HG03025 (cell line): ENCODE data around the gene MAP4.
"Not testable (repeated sequence)": the region's sequence is repeated elsewhere in the genome, so short reads cannot be mapped to it uniquely, and the experiment has no call there.

Experiments used
- ATAC-seq: cut with Tn5 transposase; IDR thresholded peaks from one replicate; pipeline ENCODE4 v1.9.1; 2021; ENCODE audit warnings: mild to moderate bottlenecking, moderate library complexity; ENCODE audit not compliant: unreplicated experiment, low FRiP score

The MAP4 gene, protein sequence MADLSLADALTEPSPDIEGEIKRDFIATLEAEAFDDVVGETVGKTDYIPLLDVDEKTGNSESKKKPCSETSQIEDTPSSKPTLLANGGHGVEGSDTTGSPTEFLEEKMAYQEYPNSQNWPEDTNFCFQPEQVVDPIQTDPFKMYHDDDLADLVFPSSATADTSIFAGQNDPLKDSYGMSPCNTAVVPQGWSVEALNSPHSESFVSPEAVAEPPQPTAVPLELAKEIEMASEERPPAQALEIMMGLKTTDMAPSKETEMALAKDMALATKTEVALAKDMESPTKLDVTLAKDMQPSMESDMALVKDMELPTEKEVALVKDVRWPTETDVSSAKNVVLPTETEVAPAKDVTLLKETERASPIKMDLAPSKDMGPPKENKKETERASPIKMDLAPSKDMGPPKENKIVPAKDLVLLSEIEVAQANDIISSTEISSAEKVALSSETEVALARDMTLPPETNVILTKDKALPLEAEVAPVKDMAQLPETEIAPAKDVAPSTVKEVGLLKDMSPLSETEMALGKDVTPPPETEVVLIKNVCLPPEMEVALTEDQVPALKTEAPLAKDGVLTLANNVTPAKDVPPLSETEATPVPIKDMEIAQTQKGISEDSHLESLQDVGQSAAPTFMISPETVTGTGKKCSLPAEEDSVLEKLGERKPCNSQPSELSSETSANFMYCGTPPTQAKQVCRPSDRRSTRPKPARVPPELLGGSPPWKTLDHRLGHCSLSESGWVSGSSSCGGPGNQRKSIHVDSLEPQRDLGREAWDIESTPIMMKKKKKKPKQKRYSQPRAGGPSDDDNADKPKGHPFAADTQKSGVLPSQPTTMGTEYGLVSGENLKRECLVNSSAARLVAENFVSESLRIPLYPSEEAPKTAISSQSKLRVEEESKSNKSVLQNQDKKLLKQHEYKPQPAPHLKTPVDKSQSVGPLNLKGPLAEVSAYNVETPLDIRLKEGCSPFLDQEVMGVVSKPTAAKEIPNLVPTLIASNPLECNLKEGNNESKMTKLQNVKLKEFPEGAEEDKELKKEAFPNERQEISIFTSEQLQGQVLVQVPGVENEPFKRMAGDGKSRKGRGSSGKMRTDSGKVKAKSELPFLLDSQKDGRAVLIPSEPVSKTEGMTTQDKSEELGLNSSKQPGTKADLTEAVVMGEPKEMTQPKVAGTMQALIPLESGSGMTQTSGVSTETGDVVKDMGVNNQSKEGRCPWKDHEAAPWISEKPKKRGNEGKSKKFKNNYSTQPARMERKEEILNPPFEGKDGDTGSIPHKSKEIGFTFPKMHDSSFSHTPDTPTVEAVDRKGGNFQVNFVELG (N-terminal part only)

DNA sequence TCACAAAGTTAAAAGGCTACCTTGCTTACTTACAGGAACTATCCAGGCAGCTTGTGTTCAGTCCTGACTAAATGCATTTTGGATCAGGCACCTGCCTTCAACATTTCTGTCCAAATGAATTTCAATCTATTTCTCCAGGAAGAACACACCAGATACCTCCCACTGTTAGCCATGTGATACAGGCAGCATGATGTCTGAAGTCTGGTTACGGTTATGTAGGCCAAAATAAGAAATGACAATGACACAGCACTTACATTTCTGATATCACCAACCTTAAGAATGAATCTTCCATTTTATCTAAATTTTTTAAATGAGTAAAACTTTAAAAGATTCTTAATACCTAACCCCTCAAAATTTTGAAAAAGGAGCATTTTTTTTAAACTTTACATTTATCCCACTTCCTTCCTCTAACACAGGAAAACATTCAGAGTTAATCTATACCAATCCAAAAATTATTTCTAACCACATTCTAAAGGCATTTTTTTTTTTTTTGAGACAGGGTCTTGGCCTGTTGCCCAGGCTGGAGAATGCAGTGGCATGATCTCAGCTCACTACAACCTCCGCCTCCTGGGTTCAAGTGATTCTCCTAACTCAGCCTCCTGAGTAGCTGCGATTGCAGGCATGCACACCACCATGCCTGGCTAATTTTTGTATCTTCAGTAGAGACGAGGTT is at the start of gene MAP4:
Gene MAP4, minus strand, starts transcription at position 116 of the 673 bp plus-strand sequence. CDS start 17,556 bp downstream, outside the sequence.
- ATAC-seq = no peak

DNA sequence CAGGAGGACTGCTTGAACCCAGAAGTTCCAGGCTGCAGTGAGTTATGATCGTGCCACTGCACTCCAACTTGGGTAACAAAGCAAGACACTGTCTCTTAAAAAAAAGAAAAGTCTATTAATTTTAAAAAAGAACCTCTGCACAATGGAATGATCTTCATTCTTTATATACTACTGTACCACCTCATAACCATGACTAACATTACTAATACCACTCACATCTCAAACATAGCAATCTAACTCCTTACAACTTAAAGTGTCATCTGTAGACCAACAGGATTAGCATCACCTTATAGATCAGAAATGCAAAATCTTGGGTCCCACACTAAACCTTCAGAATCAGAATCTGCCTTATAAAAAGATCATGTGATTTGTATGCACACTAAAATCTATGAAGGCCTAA is 48.8 kb upstream of the MAP4 start:
- ATAC-seq = no peak

DNA sequence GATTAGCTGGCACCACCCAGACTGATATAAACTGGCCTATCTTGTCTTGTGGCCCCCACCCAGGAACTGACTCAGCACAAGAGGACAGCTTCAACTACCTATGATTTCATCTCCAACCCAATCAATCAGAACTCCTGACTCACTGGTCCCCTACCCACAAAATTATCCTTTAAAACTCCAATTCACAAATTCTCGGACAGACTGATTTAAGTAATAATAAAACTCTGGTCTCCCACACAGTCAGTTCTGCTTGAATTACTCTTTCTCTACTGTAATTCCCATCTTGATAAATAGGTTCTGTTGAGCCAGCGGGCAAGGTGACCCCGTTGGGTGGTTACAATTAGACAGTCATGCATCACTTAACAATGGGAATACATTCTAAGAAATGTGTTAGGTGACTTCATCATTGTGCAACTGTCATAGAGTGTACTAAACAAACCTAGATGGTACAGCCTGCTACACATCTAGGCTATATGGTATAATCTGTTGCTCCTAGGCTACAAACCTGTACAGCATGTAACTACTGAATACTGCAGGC is 48.1 kb upstream of the MAP4 start:
- no peak for ATAC-seq

DNA sequence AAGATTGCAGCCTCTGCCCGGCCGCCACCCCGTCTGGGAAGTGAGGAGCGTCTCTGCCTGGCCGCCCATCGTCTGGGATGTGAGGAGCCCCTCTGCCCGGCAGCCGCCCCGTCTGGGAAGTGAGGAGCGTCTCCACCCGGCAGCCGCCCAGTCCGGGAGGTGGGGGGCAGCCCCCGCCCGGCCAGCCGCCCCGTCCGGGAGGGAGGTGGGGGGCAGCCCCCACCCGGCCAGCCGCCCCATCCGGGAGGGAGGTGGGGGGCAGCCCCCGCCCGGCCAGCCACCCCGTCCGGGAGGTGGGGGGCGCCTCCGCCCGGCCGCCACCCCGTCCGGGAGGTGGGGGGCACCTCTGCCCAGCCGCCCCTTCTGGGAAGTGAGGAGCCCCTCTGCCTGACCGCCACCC is 45.4 kb upstream of the MAP4 start:
- not testable (repeated sequence) for ATAC-seq

DNA sequence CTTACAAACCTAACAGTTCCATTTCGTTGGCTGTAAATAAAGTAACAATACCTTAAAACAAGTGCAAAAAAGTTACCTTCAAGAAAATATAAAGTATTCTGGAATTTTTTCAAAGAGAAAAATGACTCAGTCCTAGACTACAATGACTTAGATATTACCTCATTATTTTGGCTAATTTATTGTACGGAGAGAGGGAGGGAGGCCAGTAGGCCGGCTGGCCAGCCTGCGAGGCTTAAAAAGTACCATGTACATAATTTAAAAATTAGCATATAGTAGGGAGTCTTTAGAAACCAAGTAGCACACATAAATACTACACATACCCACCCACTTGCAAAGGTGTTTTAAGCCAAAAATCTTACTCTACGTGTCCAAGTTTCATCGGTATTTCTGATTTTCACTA is 41.9 kb upstream of the MAP4 start:
- ATAC-seq = no peak

DNA sequence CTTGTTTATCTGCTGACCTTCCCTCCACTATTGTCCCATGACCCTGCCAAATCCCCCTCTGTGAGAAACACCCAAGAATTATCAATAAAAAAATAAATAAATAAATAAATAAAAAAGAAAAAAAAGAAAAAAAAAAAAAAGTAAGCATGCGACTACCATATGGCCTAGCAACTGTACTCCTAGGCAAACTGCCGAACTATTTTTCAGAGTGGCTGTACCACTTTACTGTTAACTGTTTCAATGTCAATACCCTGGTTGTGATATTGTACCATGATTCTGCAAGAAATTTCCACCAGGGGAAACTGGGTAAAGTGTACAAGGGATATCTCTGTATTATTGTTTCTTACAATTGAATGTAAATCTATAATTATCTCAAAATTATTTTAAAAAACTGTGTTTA is 41.3 kb upstream of the MAP4 start:
- ATAC-seq = no peak

DNA sequence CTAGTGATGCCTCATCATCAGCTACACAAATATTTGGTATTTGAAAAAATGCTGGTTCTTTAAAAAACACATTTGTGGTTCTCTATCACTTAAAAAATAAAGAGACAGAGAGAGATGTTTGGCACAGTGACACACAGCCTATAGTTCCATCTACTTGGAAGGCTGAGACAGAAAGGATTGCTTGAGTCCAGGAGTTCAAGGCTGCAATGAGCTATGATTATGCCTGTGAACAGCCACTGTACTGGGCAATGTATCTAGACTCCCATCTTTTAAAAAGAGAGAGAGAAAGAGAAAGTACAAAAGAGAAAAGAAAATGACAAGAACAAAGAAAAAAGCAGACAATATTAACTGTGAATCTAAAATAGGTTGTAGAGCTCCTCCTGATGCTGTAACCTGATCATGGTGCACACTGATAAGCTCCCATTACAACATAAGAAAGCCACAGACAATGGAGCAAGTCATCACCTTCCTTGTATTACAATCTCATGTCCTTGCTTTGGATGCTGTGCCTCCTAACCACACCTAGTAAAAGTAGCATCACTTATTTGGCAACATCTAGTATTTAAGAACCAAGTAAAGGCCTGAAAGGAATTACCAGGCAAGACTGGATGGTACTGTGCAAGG is 31.7 kb upstream of the MAP4 start:
- ATAC-seq = no peak

DNA sequence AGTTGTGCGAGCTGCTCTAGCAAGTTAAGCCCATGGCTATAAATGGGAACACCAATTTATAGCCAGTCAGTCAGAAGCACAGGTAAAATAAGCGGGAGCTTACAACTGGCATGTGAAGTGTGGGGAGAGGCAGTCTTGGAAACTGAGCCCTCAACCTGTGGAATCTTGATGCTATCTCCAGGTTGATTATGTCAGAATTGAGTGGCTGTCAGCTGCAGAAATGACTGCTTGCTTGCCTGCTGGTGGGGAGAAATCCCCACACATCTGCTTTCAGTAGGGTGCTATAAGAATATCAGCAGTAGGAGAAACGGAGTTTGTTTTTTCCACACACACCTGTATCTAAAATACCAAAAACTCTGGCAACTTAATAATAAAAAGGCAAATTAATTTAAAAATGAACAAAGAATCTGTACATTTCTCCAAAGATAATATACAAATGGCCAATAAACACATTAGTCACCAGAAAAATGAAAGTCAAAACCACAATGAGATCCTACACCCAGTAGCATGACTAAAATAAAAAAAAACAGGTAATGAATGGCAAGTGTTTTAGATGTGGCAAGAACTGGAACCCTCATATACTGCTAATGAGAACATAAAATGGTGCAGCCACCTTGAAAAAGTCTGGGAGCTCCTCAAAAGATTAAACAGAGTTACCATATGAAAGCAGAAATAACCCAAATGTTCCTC is 26.0 kb upstream of the MAP4 start:
- ATAC-seq = no peak

DNA sequence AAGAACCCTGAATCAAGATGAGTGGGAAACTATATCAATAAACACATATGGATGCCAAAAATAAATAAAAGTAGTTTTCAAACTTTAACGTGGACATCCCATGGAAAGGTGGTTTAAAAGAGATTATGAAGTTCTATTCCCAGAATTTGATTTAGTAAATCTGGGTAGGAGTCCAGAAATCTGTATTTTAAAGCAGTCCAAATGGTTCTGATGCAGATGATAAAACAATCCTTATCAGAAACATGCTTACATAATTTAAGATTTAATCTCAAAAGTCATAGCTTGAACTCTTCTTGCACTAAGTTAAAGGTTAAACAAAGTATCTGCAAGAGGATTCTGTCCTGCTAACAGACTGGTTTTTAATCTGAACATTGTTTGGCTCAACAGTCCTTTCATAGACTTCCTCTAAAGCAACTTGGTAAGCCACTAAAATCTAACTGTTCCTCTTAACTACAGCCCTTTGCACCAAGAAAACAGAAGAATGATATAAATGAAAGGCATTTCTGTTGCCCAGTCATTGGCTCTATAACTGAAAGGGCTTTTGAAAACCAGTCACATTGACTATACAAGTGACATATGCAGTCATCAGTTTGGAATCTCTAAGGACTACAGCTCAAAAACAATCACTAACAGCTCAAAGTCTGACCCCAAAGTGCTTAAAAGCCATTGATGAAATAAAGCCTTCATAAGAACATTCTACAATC is 23.4 kb upstream of the MAP4 start:
- no peak for ATAC-seq

DNA sequence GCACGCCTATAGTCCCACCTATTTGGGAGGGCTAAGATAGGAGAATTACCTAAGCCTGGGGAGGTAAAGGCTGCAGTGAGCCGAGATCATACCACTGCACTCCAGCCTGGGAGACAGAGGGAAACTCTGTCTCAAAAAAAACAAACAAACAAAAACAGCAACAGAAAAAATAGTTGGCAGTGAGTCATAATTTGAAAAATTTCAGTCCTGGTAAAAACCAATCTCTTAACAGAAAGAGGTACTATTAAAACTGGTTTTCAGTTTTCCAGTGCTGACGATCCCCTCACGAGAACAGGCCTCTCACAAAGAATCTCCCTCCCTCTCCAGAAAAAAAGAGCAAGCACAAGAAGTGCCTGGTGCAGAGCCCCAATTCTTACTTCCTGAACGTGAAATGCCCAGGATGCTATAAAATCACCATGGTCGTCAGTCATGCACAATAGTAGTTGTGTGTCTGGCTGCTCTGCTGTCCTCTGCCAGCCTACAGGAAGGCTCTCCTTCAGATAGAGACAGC is 22.8 kb upstream of the MAP4 start:
- ATAC-seq = no peak

DNA sequence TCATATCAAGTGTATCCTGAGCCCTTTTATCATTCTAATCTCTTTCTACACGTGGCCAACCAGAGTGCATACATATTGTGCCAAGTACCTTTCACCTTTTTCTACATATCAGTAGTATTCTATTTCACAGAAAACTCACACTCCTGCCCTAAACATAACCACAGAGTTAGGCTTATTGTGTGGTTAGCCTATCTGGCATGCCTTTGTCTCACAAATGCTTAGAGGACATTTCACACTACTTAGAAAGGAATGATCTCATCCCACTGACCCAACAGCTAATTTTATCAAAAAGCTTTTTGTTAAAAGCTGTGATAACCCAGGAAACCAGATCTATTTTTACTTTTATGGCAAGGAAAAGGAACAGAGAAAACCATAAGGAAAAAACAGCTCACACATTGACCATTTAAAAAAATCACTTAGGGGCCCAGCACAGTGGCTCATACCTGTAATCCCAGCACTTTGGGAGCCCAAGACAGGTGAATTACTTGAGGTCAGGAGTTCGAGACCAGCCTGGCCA is 17.8 kb upstream of the MAP4 start:
- ATAC-seq = no peak

DNA sequence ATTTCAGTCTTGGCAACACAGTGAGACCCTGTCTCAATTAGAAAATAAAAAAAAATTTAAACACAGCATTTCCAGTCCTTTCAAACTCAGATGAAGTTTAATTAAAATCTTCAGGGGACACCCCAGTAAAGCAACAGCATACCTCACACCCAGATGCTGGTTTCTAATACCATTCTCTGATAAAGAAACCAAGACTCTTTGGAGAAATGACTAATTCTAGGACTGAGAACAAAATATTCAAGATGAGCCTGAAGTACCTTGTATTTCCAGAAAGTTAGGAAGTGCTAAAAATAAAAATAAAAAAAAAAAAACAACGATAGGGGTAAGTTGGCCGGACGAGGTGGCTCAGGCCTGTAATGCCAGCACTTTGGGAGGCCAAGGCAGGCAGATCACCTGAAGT is 14.0 kb upstream of the MAP4 start:
- ATAC-seq = no peak

DNA sequence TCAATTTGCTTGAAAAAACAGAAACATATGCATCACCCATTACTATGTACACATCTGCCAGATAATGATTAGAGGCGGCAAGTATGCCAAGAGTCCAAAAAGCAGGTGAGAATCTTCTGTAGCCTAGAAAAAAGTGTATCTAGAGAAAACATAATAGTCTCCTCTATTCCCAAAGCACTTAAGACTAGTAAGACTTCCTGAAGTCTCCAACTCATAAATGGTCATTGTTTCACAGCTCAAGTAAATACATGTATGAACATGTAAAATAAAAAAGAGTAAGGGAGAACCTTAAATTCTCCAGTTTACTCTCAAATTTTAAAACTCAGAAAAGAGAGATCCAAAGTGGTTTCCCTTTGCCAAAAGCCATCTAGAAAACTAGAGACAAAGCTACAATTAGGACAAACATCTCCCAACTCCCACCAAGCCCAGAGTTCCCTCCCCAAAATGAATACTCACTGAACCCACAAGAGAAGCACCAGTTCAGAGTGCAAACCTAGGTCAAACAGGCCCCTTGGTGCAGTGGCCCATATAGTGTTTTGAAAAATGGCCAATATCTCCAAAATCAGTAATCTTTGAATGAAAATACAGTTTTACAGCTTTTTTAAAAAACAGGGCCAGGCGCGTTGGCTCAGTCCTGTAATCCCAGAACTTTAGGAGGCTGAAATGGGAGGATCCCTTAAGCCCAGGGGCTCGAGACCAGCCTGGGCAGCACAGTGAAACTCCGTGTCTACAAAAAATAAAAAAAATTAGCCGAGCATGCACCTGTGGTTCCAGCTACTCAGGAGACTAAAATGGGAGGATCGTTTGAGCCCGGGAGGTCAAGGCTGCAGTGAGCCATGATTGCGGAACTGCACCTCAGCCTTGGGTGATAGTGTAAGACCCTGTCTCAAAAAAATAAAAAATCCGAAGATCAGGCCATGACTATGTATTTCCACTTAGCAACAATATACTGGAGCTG is 11.0 kb upstream of the MAP4 start:
- ATAC-seq = no peak

DNA sequence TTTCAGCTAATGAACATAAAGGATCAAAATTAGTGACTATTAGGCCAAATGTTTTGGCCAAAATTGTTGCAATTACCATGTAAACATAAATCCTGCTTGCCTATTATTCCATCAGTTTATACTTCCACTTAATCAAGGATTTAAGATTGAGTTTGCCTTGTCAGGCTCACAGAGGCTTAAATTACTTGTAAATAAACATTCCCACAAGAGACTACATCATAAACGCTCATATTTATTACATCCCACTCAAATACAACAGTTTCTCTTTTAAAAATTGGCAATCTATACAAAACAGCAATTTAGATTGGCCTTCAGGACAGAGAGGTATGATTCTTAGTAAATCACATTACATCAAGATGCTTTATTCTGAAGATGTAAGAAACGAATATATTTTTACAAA is 9.9 kb upstream of the MAP4 start:
- ATAC-seq = no peak

DNA sequence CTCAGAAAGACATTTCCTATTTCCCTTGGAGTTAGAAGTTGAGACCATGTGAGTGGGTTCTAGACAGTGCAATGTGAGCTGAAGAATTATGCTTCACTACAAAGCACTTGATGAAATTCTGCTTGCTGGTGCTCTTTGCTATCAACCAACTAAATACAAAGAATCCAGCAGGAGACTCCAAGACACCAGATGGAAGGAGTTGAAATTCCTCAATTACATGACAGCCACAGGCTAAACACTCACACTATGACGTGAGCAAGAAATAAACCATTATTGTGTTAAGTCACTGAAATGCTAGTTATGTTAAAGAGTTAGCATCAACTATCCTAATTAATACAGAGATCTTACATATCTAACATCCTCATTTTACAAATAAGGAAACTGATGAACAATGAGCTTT is 8.2 kb upstream of the MAP4 start:
- no peak for ATAC-seq

DNA sequence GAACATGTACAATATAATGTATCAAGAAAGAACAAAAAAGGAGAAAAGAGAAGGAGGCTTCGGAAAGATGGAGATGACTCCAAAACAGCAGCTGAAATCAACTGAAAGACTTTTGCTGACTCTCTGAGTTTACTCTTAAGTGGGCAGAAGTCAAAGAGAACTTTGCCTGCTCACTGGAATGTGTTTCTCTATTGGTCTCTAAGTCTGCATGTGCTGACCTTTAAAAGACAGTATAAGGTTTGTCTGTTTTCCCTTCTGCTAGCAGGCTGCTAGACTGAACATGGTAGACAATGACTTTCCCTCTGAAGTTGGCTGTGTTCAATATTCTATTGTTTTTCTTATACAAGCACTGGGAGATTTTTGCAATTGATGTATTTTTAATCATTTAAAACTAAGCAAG is 7.2 kb upstream of the MAP4 start:
- no peak for ATAC-seq

DNA sequence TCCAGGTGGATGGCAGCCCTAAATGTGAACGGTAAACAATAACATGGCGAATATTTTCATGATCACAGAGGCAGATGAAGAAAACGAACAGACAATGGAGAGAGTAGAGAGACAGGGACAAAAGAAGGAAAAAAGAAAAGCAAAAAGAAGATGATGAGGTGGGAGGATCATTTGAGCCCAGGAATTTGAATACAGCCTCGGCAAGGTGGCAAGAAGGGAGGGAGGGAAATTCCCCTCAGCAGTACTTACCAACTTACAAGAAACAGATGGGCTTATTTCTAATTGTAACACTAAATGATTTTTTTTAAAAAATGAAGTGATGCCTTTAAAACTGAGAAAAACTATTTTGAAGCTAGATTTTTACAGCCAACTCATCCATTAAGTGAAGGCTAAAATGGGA is 6.0 kb upstream of the MAP4 start:
- ATAC-seq = no peak
